HEK293T (cell line): ENCODE measurements around the gene DOCK9.

Experiments
- ARNT ChIP-seq: fragments of 450-650 bp; IDR thresholded peaks from 2 replicates; pipeline ENCODE4 v1.6.1; 2017; ENCODE audit warnings: mild to moderate bottlenecking
- BHLHE40 ChIP-seq: fragments of 450-650 bp; IDR thresholded peaks from 2 replicates; pipeline ENCODE4 v1.6.1; 2016; ENCODE audit warnings: mild to moderate bottlenecking, moderate library complexity, borderline replicate concordance
- FOXA1 ChIP-seq: fragments of 450-650 bp; IDR thresholded peaks from 2 replicates; pipeline ENCODE4 v1.6.1; 2016; ENCODE audit warnings: mild to moderate bottlenecking
- FOXK2 ChIP-seq: fragments of 450-650 bp; IDR thresholded peaks from 2 replicates; pipeline ENCODE4 v1.6.1; 2016; ENCODE audit warnings: mild to moderate bottlenecking
- FOXM1 ChIP-seq: fragments of 450-650 bp; IDR thresholded peaks from 2 replicates; pipeline ENCODE4 v1.6.1; 2017; ENCODE audit warnings: mild to moderate bottlenecking, borderline replicate concordance
- HDGF ChIP-seq: fragments of 450-650 bp; IDR thresholded peaks from 2 replicates; pipeline ENCODE4 v1.6.1; 2017; ENCODE audit warnings: antibody characterized with exemption, borderline replicate concordance
- NFRKB ChIP-seq: fragments of 450-650 bp; IDR thresholded peaks from 2 replicates; pipeline ENCODE4 v1.6.1; 2016; ENCODE audit warnings: mild to moderate bottlenecking, moderate library complexity
- SP1 ChIP-seq: fragments of 450-650 bp; IDR thresholded peaks from 2 replicates; pipeline ENCODE4 v1.6.1; 2017
- SUZ12 ChIP-seq: fragments of 450-650 bp; IDR thresholded peaks from 2 replicates; pipeline ENCODE4 v1.6.1; 2016; ENCODE audit warnings: mild to moderate bottlenecking
- TARDBP ChIP-seq: fragments of 450-650 bp; IDR thresholded peaks from 2 replicates; pipeline ENCODE4 v1.6.1; 2016
- ZNF384 ChIP-seq: fragments of 450-650 bp; IDR thresholded peaks from 2 replicates; pipeline ENCODE4 v1.6.1; 2016

DNA sequence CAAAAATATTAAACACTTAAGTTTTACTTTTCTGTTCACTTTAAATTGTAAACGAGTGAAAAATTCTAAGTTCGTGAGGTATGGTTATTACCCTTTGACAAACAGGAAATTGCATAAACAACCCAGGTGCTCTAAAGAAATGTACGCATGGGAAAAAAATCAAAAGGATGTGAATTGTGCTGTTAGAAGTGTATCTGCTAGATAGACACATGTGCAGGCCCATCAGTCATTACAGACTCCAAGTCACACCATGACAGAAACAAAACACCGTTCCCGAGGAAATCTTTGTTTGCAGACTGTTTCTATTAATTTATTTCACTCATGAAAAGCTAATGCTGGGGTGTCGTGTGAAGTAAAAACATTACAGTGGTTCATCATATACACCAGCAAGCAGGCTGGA lies 17.0 kb upstream of the DOCK9 start:
- TF ChIP-seq ZNF384 (no peak), BHLHE40 (no peak), FOXA1 (no peak), FOXK2 (no peak), SP1 (no peak), TARDBP (no peak), NFRKB (no peak), ARNT (no peak), FOXM1 (no peak), HDGF (no peak), SUZ12 (no peak)
